CD4-positive, alpha-beta memory T cell (primary cell): ENCODE measurements around the gene DOCK1. TPM values are rescaled to one million over a fixed set of nuclear protein-coding genes. Genes with fewer than 3 reads are reported as not detected.

Experiments used
- CTCF ChIA-PET: fragments of 350-600 bp; sonication (Branson Sonifier 250); formaldehyde crosslinking; loops from one replicate; lab custom pipeline; 2021; ENCODE audit warnings: inconsistent platforms; ENCODE audit not compliant: partially characterized antibody; lab: Charles Lee
- POLR2A ChIA-PET: fragments of 350-600 bp; sonication (Branson Sonifier 250); formaldehyde crosslinking; loops from one replicate; lab custom pipeline; 2021; ENCODE audit not compliant: partially characterized antibody; lab: Charles Lee
- DNase-seq, 5 donors: peaks; one replicate each; pipeline versions ENCODE4 v3.0.0 to v3.0.0-alpha.2; 2020 to 2022; ENCODE audit warnings: mixed read lengths in 1 of 5
- H3K27ac ChIP-seq: one replicate; pipeline ENCODE4 v1.7.0; 2013; ENCODE audit warnings: low read depth, low read length
- H3K27me3 ChIP-seq: 2 replicates; pipeline ENCODE4 v1.7.0; 2013; ENCODE audit warnings: mild to moderate bottlenecking, low read length, moderate library complexity; ENCODE audit not compliant: insufficient read depth
- H3K36me3 ChIP-seq: 2 replicates; pipeline ENCODE4 v1.7.0; 2013; ENCODE audit warnings: mild to moderate bottlenecking, low read length, moderate library complexity; ENCODE audit not compliant: insufficient read depth
- H3K4me1 ChIP-seq: 2 replicates; pipeline ENCODE4 v1.7.0; 2013; ENCODE audit warnings: mild to moderate bottlenecking, low read length, moderate library complexity; ENCODE audit not compliant: insufficient read depth
- H3K4me3 ChIP-seq, 2 donors: one replicate each; pipeline ENCODE4 v1.7.0; 2013; ENCODE audit warnings: low read length in 2 of 2, mild to moderate bottlenecking in 1 of 2
- H3K9me3 ChIP-seq, 2 donors: one replicate each; pipeline ENCODE4 v1.7.0; 2013; ENCODE audit warnings: low read length in 2 of 2, control low read depth in 1 of 2; ENCODE audit not compliant: control insufficient read depth in 1 of 2
- H3K27ac Mint-ChIP-seq, 7 donors: one replicate each; pipeline ENCODE4 v1.8.0; 2020 to 2021; ENCODE audit warnings: mixed read lengths in 7 of 7, mild to moderate bottlenecking in 6 of 7, inconsistent platforms in 3 of 7, moderate library complexity in 3 of 7
- H3K27me3 Mint-ChIP-seq, 2 donors: one replicate each; pipeline ENCODE4 v1.8.0; 2020 to 2021; ENCODE audit warnings: mixed read lengths in 2 of 2
- H3K36me3 Mint-ChIP-seq, 2 donors: one replicate each; pipeline ENCODE4 v1.8.0; 2020 to 2021; ENCODE audit warnings: mixed read lengths in 2 of 2, inconsistent platforms in 1 of 2, mild to moderate bottlenecking in 1 of 2
- H3K4me1 Mint-ChIP-seq, 4 donors: one replicate each; pipeline ENCODE4 v1.8.0; 2020 to 2021; ENCODE audit warnings: mixed read lengths in 4 of 4, mild to moderate bottlenecking in 1 of 4
- H3K4me3 Mint-ChIP-seq, 8 donors: one replicate each; pipeline ENCODE4 v1.8.0; 2020 to 2021; ENCODE audit warnings: mixed read lengths in 8 of 8, mild to moderate bottlenecking in 7 of 8, moderate library complexity in 6 of 8, inconsistent platforms in 3 of 8
- H3K9me3 Mint-ChIP-seq, 8 donors: one replicate each; pipeline ENCODE4 v1.8.0; 2020 to 2021; ENCODE audit warnings: mixed read lengths in 8 of 8, mild to moderate bottlenecking in 5 of 8, inconsistent platforms in 3 of 8, moderate library complexity in 1 of 8
- intact Hi-C: fragments of 100-400 bp; cut with micrococcal nuclease; formaldehyde crosslinking; loops from one replicate; pipeline ENCODE4 v1.15.1; 2023
- polyA plus RNA-seq, 2 donors: library from polyadenylated mRNA; unstranded; fragments of 300-500 nt; fragmentation: Illumina TruSeq; gene quantifications; one replicate each; pipeline ENCODE4 v1.2.3, GENCODE V29; 2021
- total RNA-seq, 2 experiments: library from RNA; stranded (reverse); gene quantifications; one replicate each; pipeline ENCODE4 v1.2.3, GENCODE V29; 2021

DOCK1 gene
- total and polyA plus RNA-seq, 4 experiments from 2014 or later, result 0.17 TPM; not detected in 2

GRCh38 chr10:127424594-127425264 lies 519.5 kb downstream of the DOCK1 start:
- no peaks in the 10 kb centered on the region for H3K27me3 Mint-ChIP-seq
- H3K9me3 Mint-ChIP-seq, result peaks cover 0 to 5% (median 0%) of the 10 kb centered on the region in 8 donors
- Histone ChIP-seq H3K27ac (no peak overlapping the region), H3K27me3 (no peaks in the 10 kb centered on the region), H3K4me3 (no peak overlapping the region), H3K4me1 (no peaks in the 10 kb centered on the region), H3K36me3 (no peaks in the 10 kb centered on the region), H3K9me3 (no peaks in the 10 kb centered on the region)
- no peaks in the 10 kb centered on the region for H3K36me3 Mint-ChIP-seq
- no peak overlapping the region for H3K27ac Mint-ChIP-seq
- ChIA-PET POLR2A (no interaction called here), CTCF (no interaction called here)
- H3K4me3 Mint-ChIP-seq, result no peak overlapping the region
- intact Hi-C loops, result no loop called here
- H3K4me1 Mint-ChIP-seq, result no peaks in the 10 kb centered on the region
- DNase-seq, result no peak

GRCh38 chr10:127426746-127427145 lies 521.5 kb downstream of the DOCK1 start:
- ChIA-PET CTCF (no interaction called here), POLR2A (no interaction called here)
- Histone ChIP-seq H3K36me3 (no peaks in the 10 kb centered on the region), H3K27me3 (no peaks in the 10 kb centered on the region), H3K4me3 (no peak overlapping the region), H3K27ac (no peak overlapping the region), H3K4me1 (no peaks in the 10 kb centered on the region), H3K9me3 (no peaks in the 10 kb centered on the region)
- H3K27me3 Mint-ChIP-seq, result no peaks in the 10 kb centered on the region
- intact Hi-C loops, result no loop called here
- H3K36me3 Mint-ChIP-seq, result no peaks in the 10 kb centered on the region
- H3K27ac Mint-ChIP-seq, result no peak overlapping the region
- H3K9me3 Mint-ChIP-seq, result peaks cover 0 to 5% (median 0%) of the 10 kb centered on the region in 8 donors
- DNase-seq, result no peak
- H3K4me1 Mint-ChIP-seq, result no peaks in the 10 kb centered on the region
- H3K4me3 Mint-ChIP-seq, result no peak overlapping the region

- H3K27ac ChIP-seq, result no peak overlapping the region
- Mint-ChIP-seq H3K27me3 (no peaks in the 10 kb centered on the region), H3K4me3 (no peak overlapping the region), H3K9me3 (peaks cover 0 to 5% (median 0%) of the 10 kb centered on the region in 8 donors), H3K4me1 (no peaks in the 10 kb centered on the region), H3K36me3 (no peaks in the 10 kb centered on the region), H3K27ac (no peak overlapping the region)
- H3K36me3 ChIP-seq, result no peaks in the 10 kb centered on the region
- CTCF ChIA-PET, result no interaction called here
- H3K4me1 ChIP-seq, result no peaks in the 10 kb centered on the region
- no peaks in the 10 kb centered on the region for H3K27me3 ChIP-seq
- POLR2A ChIA-PET, result no interaction called here
- intact Hi-C loops, result no loop called here
- no peak for DNase-seq
- no peak overlapping the region for H3K4me3 ChIP-seq
- no peaks in the 10 kb centered on the region for H3K9me3 ChIP-seq
Observed at GRCh38 chr10:127427926-127428325, 522.7 kb downstream of the DOCK1 start.

- H3K4me1 ChIP-seq, result no peaks in the 10 kb centered on the region
- intact Hi-C loops, result no loop called here
- no peaks in the 10 kb centered on the region for H3K27me3 Mint-ChIP-seq
- peaks cover 0 to 5% (median 0%) of the 10 kb centered on the region in 8 donors for H3K9me3 Mint-ChIP-seq
- ChIA-PET POLR2A (no interaction called here), CTCF (no interaction called here)
- H3K36me3 ChIP-seq, result no peaks in the 10 kb centered on the region
- no peaks in the 10 kb centered on the region for H3K36me3 Mint-ChIP-seq
- no peak for DNase-seq
- no peaks in the 10 kb centered on the region for H3K4me1 Mint-ChIP-seq
- H3K27ac Mint-ChIP-seq, result no peak overlapping the region
- no peak overlapping the region for H3K4me3 Mint-ChIP-seq
- H3K27ac ChIP-seq, result no peak overlapping the region
- no peaks in the 10 kb centered on the region for H3K9me3 ChIP-seq
- no peak overlapping the region for H3K4me3 ChIP-seq
- no peaks in the 10 kb centered on the region for H3K27me3 ChIP-seq
Observed at GRCh38 chr10:127428385-127428980, 523.3 kb downstream of the DOCK1 start.

GRCh38 chr10:127429601-127430312 lies 524.5 kb downstream of the DOCK1 start:
- H3K27me3 ChIP-seq, result no peaks in the 10 kb centered on the region
- ChIA-PET POLR2A (no interaction called here), CTCF (no interaction called here)
- H3K36me3 ChIP-seq, result no peaks in the 10 kb centered on the region
- H3K4me3 ChIP-seq, result no peak overlapping the region
- H3K27ac ChIP-seq, result no peak overlapping the region
- Mint-ChIP-seq H3K36me3 (no peaks in the 10 kb centered on the region), H3K9me3 (peaks cover 0 to 5% (median 0%) of the 10 kb centered on the region in 8 donors), H3K27ac (no peak overlapping the region), H3K4me3 (peak overlapping the region in 1 of 8 donors; percentile 63), H3K4me1 (no peaks in the 10 kb centered on the region), H3K27me3 (no peaks in the 10 kb centered on the region)
- H3K9me3 ChIP-seq, result no peaks in the 10 kb centered on the region
- intact Hi-C loops, result no loop called here
- H3K4me1 ChIP-seq, result no peaks in the 10 kb centered on the region
- DNase-seq, result no peak

GRCh38 chr10:127431525-127431924 lies 526.3 kb downstream of the DOCK1 start:
- Histone ChIP-seq H3K9me3 (no peaks in the 10 kb centered on the region), H3K27me3 (no peaks in the 10 kb centered on the region), H3K4me3 (no peak overlapping the region), H3K27ac (no peak overlapping the region), H3K36me3 (no peaks in the 10 kb centered on the region), H3K4me1 (no peaks in the 10 kb centered on the region)
- ChIA-PET CTCF (no interaction called here), POLR2A (no interaction called here)
- intact Hi-C loops, result no loop called here
- no peaks in the 10 kb centered on the region for H3K36me3 Mint-ChIP-seq
- H3K4me3 Mint-ChIP-seq, result no peak overlapping the region
- H3K4me1 Mint-ChIP-seq, result no peaks in the 10 kb centered on the region
- DNase-seq, result no peak
- H3K27me3 Mint-ChIP-seq, result no peaks in the 10 kb centered on the region
- H3K27ac Mint-ChIP-seq, result no peak overlapping the region
- H3K9me3 Mint-ChIP-seq, result peaks cover 0 to 2% (median 0%) of the 10 kb centered on the region in 8 donors

GRCh38 chr10:127434006-127434405 lies 528.8 kb downstream of the DOCK1 start:
- no peak overlapping the region for H3K4me3 Mint-ChIP-seq
- no peaks in the 10 kb centered on the region for H3K9me3 ChIP-seq
- H3K4me1 Mint-ChIP-seq, result no peaks in the 10 kb centered on the region
- H3K27me3 ChIP-seq, result no peaks in the 10 kb centered on the region
- no peaks in the 10 kb centered on the region for H3K36me3 Mint-ChIP-seq
- intact Hi-C loops, result no loop called here
- H3K36me3 ChIP-seq, result no peaks in the 10 kb centered on the region
- H3K4me3 ChIP-seq, result no peak overlapping the region
- ChIA-PET CTCF (no interaction called here), POLR2A (no interaction called here)
- no peaks in the 10 kb centered on the region for H3K27me3 Mint-ChIP-seq
- no peak overlapping the region for H3K27ac ChIP-seq
- no peak for DNase-seq
- H3K9me3 Mint-ChIP-seq, result peaks cover 0 to 2% (median 0%) of the 10 kb centered on the region in 8 donors
- H3K27ac Mint-ChIP-seq, result no peak overlapping the region
- no peaks in the 10 kb centered on the region for H3K4me1 ChIP-seq
